Keratinocyte (primary cell): Measurements from ENCODE around the gene JAKMIP2. TPM values are rescaled to one million over a fixed set of nuclear protein-coding genes. Genes with fewer than 3 reads are reported as not detected.
"Not testable (repeated sequence)": the region's sequence is repeated elsewhere in the genome, so short reads cannot be mapped to it uniquely, and the experiment has no call there.

Experiments used
- DNase-seq: peaks from one replicate; pipeline ENCODE4 v3.0.0-alpha.2; 2011; ENCODE audit warnings: low read depth, missing footprints, low spot score
- FAIRE-seq: peaks from 2 replicates; lab custom pipeline; 2011; peaks lifted over from hg19 to GRCh38; lab: Jason Lieb, UNC
- H2AFZ ChIP-seq: 2 replicates; pipeline ENCODE4 v1.6.0; 2012; ENCODE audit warnings: low read length, control low read depth, inconsistent platforms; ENCODE audit not compliant: control insufficient read depth
- H3K27ac ChIP-seq: 2 replicates; pipeline ENCODE4 v1.5.1; 2011; ENCODE audit warnings: low read length; ENCODE audit not compliant: control insufficient read depth, insufficient read depth
- H3K27me3 ChIP-seq: 3 replicates; pipeline ENCODE4 v1.6.0; 2011; ENCODE audit warnings: low read length; ENCODE audit not compliant: control insufficient read depth, insufficient read depth; ENCODE audit errors: extremely low read depth
- H3K36me3 ChIP-seq, 2 experiments: 2 replicates in 1 of 2; 3 replicates in 1 of 2; pipeline ENCODE4 v1.5.1; 2011; ENCODE audit warnings: low read length in 2 of 2, mild to moderate bottlenecking in 1 of 2; ENCODE audit not compliant: control insufficient read depth in 2 of 2, insufficient read depth in 2 of 2; ENCODE audit errors: extremely low read depth in 1 of 2
- H3K4me1 ChIP-seq: 3 replicates; pipeline ENCODE4 v1.5.1; 2011; ENCODE audit warnings: low read length; ENCODE audit not compliant: control insufficient read depth, insufficient read depth; ENCODE audit errors: extremely low read depth
- H3K4me2 ChIP-seq: 3 replicates; pipeline ENCODE4 v1.6.0; 2011; ENCODE audit warnings: low read depth, low read length; ENCODE audit not compliant: control insufficient read depth, insufficient read depth; ENCODE audit errors: extremely low read depth
- H3K4me3 ChIP-seq, 3 experiments: fragments of 200-600 bp in 1 of 3; sonication (generic) in 1 of 3; 2 replicates in 2 of 3; 3 replicates in 1 of 3; pipeline ENCODE4 v1.5.1; 2011 to 2016; ENCODE audit warnings: low read length in 3 of 3, mild to moderate bottlenecking in 3 of 3, control low read depth in 2 of 3, inconsistent platforms in 1 of 3, low read depth in 1 of 3, mixed read lengths in 1 of 3, mixed run types in 1 of 3, moderate library complexity in 1 of 3; ENCODE audit not compliant: control insufficient read depth in 2 of 3, insufficient read depth in 2 of 3; ENCODE audit errors: extremely low read depth in 1 of 3
- H3K79me2 ChIP-seq: 2 replicates; pipeline ENCODE4 v1.6.0; 2012; ENCODE audit warnings: low read length; ENCODE audit not compliant: control insufficient read depth, insufficient read depth
- H3K9ac ChIP-seq: 3 replicates; pipeline ENCODE4 v1.6.0; 2011; ENCODE audit warnings: low read length; ENCODE audit not compliant: control insufficient read depth, insufficient read depth; ENCODE audit errors: extremely low read depth
- H3K9me1 ChIP-seq: 3 replicates; pipeline ENCODE4 v1.6.0; 2011; ENCODE audit warnings: low read length; ENCODE audit not compliant: control insufficient read depth, insufficient read depth; ENCODE audit errors: extremely low read depth
- H3K9me3 ChIP-seq: 2 replicates; pipeline ENCODE4 v1.5.1; 2012; ENCODE audit warnings: low read depth, low read length; ENCODE audit not compliant: control insufficient read depth
- H4K20me1 ChIP-seq: 3 replicates; pipeline ENCODE4 v1.6.0; 2011; ENCODE audit warnings: low read length; ENCODE audit not compliant: control insufficient read depth, insufficient read depth; ENCODE audit errors: extremely low read depth
- EZH2 ChIP-seq: IDR thresholded peaks from one replicate; pipeline ENCODE4 v1.6.1; 2012; ENCODE audit warnings: inconsistent platforms, mild to moderate bottlenecking, low read length, moderate library complexity
- dilution Hi-C: fragments of 300-500 bp; cut with MboI; formaldehyde crosslinking; loops from one replicate; pipeline ENCODE4 v1.7.0; 2020; ENCODE audit warnings: low sequenced_read_pairs; ENCODE audit not compliant: extremely low pct_ligation_motif_present
- polyA plus RNA-seq, 5 experiments: library from polyadenylated mRNA; depleted of rRNA in 3 of 5; stranded (reverse) in 3 of 5; stranded (forward) in 1 of 5; unstranded in 1 of 5; fragments of >200 nt; gene quantifications; 1 replicate in 1 of 5; 2 replicates in 3 of 5; 3 replicates in 1 of 5; pipeline versions ENCODE4 v1.2.1 to v1.2.3, GENCODE V29; 2011 to 2012; ENCODE audit warnings: missing spikeins in 2 of 5, low read depth in 1 of 5, low replicate concordance in 1 of 5
- TF ChIP-seq, protein P1 (sequence below), 3 experiments: IDR thresholded peaks in 1 of 3; conservative IDR thresholded peaks in 1 of 3; optimal IDR thresholded peaks in 1 of 3; 2 replicates in 2 of 3; 3 replicates in 1 of 3; pipeline versions ENCODE3 to v1.5.1; 2011; ENCODE audit warnings: low read length in 3 of 3, mild to moderate bottlenecking in 3 of 3, moderate library complexity in 2 of 3, control low read depth in 1 of 3, inconsistent platforms in 1 of 3; ENCODE audit not compliant: insufficient read depth in 2 of 3; ENCODE audit errors: extremely low read depth in 1 of 3

Gene JAKMIP2
- polyA plus RNA-seq, 1 donor (not counting 4 experiments of a cell fraction or from before 2014, with no cell fraction given) = not detected

GRCh38 chr5:147635882-147636728 lies 146.4 kb downstream of the JAKMIP2 start:
- Histone ChIP-seq H3K4me3 (no peak overlapping the region), H3K4me1 (no peaks in the 10 kb centered on the region), H3K27me3 (no peaks in the 10 kb centered on the region), H3K9me3 (no peaks in the 10 kb centered on the region), H3K27ac (no peak overlapping the region), H3K4me2 (no peak overlapping the region), H3K9ac (no peak overlapping the region), H3K79me2 (no peaks in the 10 kb centered on the region), H3K9me1 (no peaks in the 10 kb centered on the region), H2AFZ (no peak overlapping the region), H3K36me3 (no peaks in the 10 kb centered on the region), H4K20me1 (no peaks in the 10 kb centered on the region)
- dilution Hi-C loops = no loop called here
- FAIRE-seq (no peak), DNase-seq (no peak)
- TF ChIP-seq, protein P1, sequence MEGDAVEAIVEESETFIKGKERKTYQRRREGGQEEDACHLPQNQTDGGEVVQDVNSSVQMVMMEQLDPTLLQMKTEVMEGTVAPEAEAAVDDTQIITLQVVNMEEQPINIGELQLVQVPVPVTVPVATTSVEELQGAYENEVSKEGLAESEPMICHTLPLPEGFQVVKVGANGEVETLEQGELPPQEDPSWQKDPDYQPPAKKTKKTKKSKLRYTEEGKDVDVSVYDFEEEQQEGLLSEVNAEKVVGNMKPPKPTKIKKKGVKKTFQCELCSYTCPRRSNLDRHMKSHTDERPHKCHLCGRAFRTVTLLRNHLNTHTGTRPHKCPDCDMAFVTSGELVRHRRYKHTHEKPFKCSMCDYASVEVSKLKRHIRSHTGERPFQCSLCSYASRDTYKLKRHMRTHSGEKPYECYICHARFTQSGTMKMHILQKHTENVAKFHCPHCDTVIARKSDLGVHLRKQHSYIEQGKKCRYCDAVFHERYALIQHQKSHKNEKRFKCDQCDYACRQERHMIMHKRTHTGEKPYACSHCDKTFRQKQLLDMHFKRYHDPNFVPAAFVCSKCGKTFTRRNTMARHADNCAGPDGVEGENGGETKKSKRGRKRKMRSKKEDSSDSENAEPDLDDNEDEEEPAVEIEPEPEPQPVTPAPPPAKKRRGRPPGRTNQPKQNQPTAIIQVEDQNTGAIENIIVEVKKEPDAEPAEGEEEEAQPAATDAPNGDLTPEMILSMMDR (optimal IDR thresholded peaks at IDR 0.05 in 1 of 3, IDR thresholded peaks at IDR 0.05 in 1 of 3, conservative IDR thresholded peaks at IDR 0.05 in 1 of 3; ENCODE audit: extremely low read depth in 1 of 3, insufficient read depth in 2 of 3, low read length in 3 of 3) = no peak
- TF ChIP-seq EZH2 = no peak

DNA sequence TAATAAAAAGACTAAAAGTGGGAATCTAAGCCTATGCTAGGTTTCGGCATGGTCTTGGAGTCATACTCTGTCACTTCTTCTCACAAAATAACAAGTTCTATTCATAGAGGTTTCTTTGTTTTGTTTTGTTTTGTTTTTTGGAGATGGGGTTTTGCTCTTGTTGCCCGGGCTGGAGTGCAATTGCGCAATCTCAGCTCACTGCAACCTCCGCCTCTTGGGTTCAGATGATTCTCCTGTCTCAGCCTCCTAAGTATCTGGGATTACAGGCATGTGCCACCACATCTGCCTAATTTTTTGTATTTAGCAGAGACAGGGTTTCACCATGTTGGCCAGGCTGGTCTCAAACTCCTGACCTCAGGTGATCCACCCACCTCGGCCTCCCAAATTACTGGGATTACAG lies 147.1 kb downstream of the JAKMIP2 start:
- FAIRE-seq, DNase-seq, H3K27ac ChIP-seq, H2AFZ ChIP-seq, H3K9me1 ChIP-seq, H3K27me3 ChIP-seq, H4K20me1 ChIP-seq, H3K4me2 ChIP-seq, H3K9ac ChIP-seq, H3K4me1 ChIP-seq, dilution Hi-C loops, H3K9me3 ChIP-seq, H3K36me3 ChIP-seq, H3K79me2 ChIP-seq, H3K4me3 ChIP-seq: not testable (repeated sequence)
